SK-N-MC (cell line): ENCODE measurements around the gene CCR8.

Experiments
- EZH2 ChIP-seq: fragments of 200-600 bp; sonication (generic); IDR thresholded peaks from one replicate; pipeline ENCODE4 v1.6.1; 2017; ENCODE audit warnings: antibody characterized with exemption
- POLR2AphosphoS5 ChIP-seq: IDR thresholded peaks from 2 replicates; pipeline ENCODE4 v1.6.1; 2012; ENCODE audit warnings: mild to moderate bottlenecking, low read depth, low read length, borderline replicate concordance

DNA sequence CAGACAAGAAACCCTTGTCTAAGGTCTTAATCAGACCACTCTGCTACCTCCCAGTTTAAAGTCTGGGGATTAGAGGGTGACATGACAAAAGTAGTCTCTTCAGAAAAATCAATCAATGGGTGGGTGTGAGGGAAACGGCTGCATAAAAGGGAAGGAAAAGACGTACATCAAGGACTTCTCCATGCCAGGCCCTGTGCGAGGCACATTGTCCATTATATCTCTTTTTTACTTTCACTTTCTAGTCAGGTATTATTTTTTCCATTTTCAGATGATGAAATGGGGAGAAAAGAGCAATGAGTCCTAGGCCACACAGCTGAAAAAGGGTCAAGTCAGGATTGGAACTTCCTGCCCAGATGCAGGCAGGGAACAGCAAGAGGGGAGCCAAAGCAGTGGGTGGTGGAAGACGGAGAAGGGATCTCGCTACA is 45.0 kb upstream of the CCR8 start:
- no peak for TF ChIP-seq EZH2
- no peak for TF ChIP-seq POLR2AphosphoS5
